Measurements from ENCODE around the gene DAGLA.

The DAGLA gene

GRCh38 chr11:61713906-61714305 lies 33.7 kb downstream of the DAGLA start:
- DNase-seq (ENCODE audit: insufficient read length, low spot score) (no peak), FAIRE-seq (no peak)
- TF ChIP-seq PAX5 (IDR thresholded peaks at IDR 0.05; ENCODE audit: insufficient read depth, low read length, severe bottlenecking): no peak
- TF ChIP-seq SPI1 (IDR thresholded peaks at IDR 0.05; ENCODE audit: low read depth, low read length): no peak
- TF ChIP-seq TAF1 (IDR thresholded peaks at IDR 0.05; ENCODE audit: low read depth, low read length): no peak
- no peak for TF ChIP-seq POLR2A (IDR thresholded peaks at IDR 0.05; ENCODE audit: low read depth, low read length)
- no peak for TF ChIP-seq POU2F2 (IDR thresholded peaks at IDR 0.05; ENCODE audit: low read depth, low read length)
- TF ChIP-seq POLR2AphosphoS5 (IDR thresholded peaks at IDR 0.05; ENCODE audit: low read depth, low read length): no peak

GRCh38 chr11:61714316-61714715 lies 34.1 kb downstream of the DAGLA start:
- TF ChIP-seq POLR2AphosphoS5 (IDR thresholded peaks at IDR 0.05; ENCODE audit: low read depth, low read length) (no peak), SPI1 (IDR thresholded peaks at IDR 0.05; ENCODE audit: low read depth, low read length) (no peak), POLR2A (IDR thresholded peaks at IDR 0.05; ENCODE audit: low read depth, low read length) (no peak), POU2F2 (IDR thresholded peaks at IDR 0.05; ENCODE audit: low read depth, low read length) (no peak), PAX5 (IDR thresholded peaks at IDR 0.05; ENCODE audit: insufficient read depth, low read length, severe bottlenecking) (no peak)
- no peak for FAIRE-seq
- DNase-seq (ENCODE audit: insufficient read length, low spot score): no peak

- no peak for TF ChIP-seq PAX5 (IDR thresholded peaks at IDR 0.05; ENCODE audit: insufficient read depth, low read length, severe bottlenecking)
- no peak for TF ChIP-seq SPI1 (IDR thresholded peaks at IDR 0.05; ENCODE audit: low read depth, low read length)
- no peak for TF ChIP-seq POLR2AphosphoS5 (IDR thresholded peaks at IDR 0.05; ENCODE audit: low read depth, low read length)
- no peak for TF ChIP-seq TAF1 (IDR thresholded peaks at IDR 0.05; ENCODE audit: low read depth, low read length)
- no peak for TF ChIP-seq POU2F2 (IDR thresholded peaks at IDR 0.05; ENCODE audit: low read depth, low read length)
- no peak for TF ChIP-seq POLR2A (IDR thresholded peaks at IDR 0.05; ENCODE audit: low read depth, low read length)
- DNase-seq (ENCODE audit: insufficient read length, low spot score) (no peak), FAIRE-seq (no peak)
Measured at GRCh38 chr11:61714916-61715315, 34.7 kb downstream of the DAGLA start.

- TF ChIP-seq SPI1 (IDR thresholded peaks at IDR 0.05; ENCODE audit: low read depth, low read length): no peak
- no peak for TF ChIP-seq POLR2A (IDR thresholded peaks at IDR 0.05; ENCODE audit: low read depth, low read length)
- no peak for TF ChIP-seq TAF1 (IDR thresholded peaks at IDR 0.05; ENCODE audit: low read depth, low read length)
- no peak for TF ChIP-seq POLR2AphosphoS5 (IDR thresholded peaks at IDR 0.05; ENCODE audit: low read depth, low read length)
- no peak for TF ChIP-seq PAX5 (IDR thresholded peaks at IDR 0.05; ENCODE audit: insufficient read depth, low read length, severe bottlenecking)
- no peak for TF ChIP-seq POU2F2 (IDR thresholded peaks at IDR 0.05; ENCODE audit: low read depth, low read length)
Measured at GRCh38 chr11:61715867-61716266, 35.7 kb downstream of the DAGLA start.

GRCh38 chr11:61716478-61717285 lies 36.5 kb downstream of the DAGLA start:
- DNase-seq (ENCODE audit: insufficient read length, low spot score) (no peak), FAIRE-seq (no peak)
- TF ChIP-seq SPI1 (IDR thresholded peaks at IDR 0.05; ENCODE audit: low read depth, low read length) (no peak), POLR2AphosphoS5 (IDR thresholded peaks at IDR 0.05; ENCODE audit: low read depth, low read length) (no peak), PAX5 (IDR thresholded peaks at IDR 0.05; ENCODE audit: insufficient read depth, low read length, severe bottlenecking) (no peak), TAF1 (IDR thresholded peaks at IDR 0.05; ENCODE audit: low read depth, low read length) (no peak), POU2F2 (IDR thresholded peaks at IDR 0.05; ENCODE audit: low read depth, low read length) (no peak), POLR2A (IDR thresholded peaks at IDR 0.05; ENCODE audit: low read depth, low read length) (no peak)

More at GRCh38 chr11:61715867-61716266, 35.7 kb downstream of the DAGLA start:
- FAIRE-seq (no peak), DNase-seq (ENCODE audit: insufficient read length, low spot score) (no peak)

- DNase-seq (ENCODE audit: insufficient read length, low spot score) (no peak), FAIRE-seq (no peak)
- TF ChIP-seq SPI1 (IDR thresholded peaks at IDR 0.05; ENCODE audit: low read depth, low read length) (no peak), TAF1 (IDR thresholded peaks at IDR 0.05; ENCODE audit: low read depth, low read length) (no peak), PAX5 (IDR thresholded peaks at IDR 0.05; ENCODE audit: insufficient read depth, low read length, severe bottlenecking) (no peak), POLR2A (IDR thresholded peaks at IDR 0.05; ENCODE audit: low read depth, low read length) (no peak), POLR2AphosphoS5 (IDR thresholded peaks at IDR 0.05; ENCODE audit: low read depth, low read length) (no peak), POU2F2 (IDR thresholded peaks at IDR 0.05; ENCODE audit: low read depth, low read length) (no peak)
Measured at GRCh38 chr11:61717286-61718033, 37.3 kb downstream of the DAGLA start.

GRCh38 chr11:61718046-61718531 lies 37.9 kb downstream of the DAGLA start:
- TF ChIP-seq TAF1 (IDR thresholded peaks at IDR 0.05; ENCODE audit: low read depth, low read length) (no peak), PAX5 (IDR thresholded peaks at IDR 0.05; ENCODE audit: insufficient read depth, low read length, severe bottlenecking) (no peak), POLR2AphosphoS5 (IDR thresholded peaks at IDR 0.05; ENCODE audit: low read depth, low read length) (no peak), SPI1 (IDR thresholded peaks at IDR 0.05; ENCODE audit: low read depth, low read length) (no peak), POU2F2 (IDR thresholded peaks at IDR 0.05; ENCODE audit: low read depth, low read length) (no peak), POLR2A (IDR thresholded peaks at IDR 0.05; ENCODE audit: low read depth, low read length) (no peak)
- no peak for DNase-seq (ENCODE audit: insufficient read length, low spot score)
- no peak for FAIRE-seq

- no peak for FAIRE-seq
- no peak for TF ChIP-seq POLR2AphosphoS5 (IDR thresholded peaks at IDR 0.05; ENCODE audit: low read depth, low read length)
- no peak for TF ChIP-seq POLR2A (IDR thresholded peaks at IDR 0.05; ENCODE audit: low read depth, low read length)
- no peak for TF ChIP-seq PAX5 (IDR thresholded peaks at IDR 0.05; ENCODE audit: insufficient read depth, low read length, severe bottlenecking)
- no peak for TF ChIP-seq POU2F2 (IDR thresholded peaks at IDR 0.05; ENCODE audit: low read depth, low read length)
- TF ChIP-seq SPI1 (IDR thresholded peaks at IDR 0.05; ENCODE audit: low read depth, low read length): no peak
- TF ChIP-seq TAF1 (IDR thresholded peaks at IDR 0.05; ENCODE audit: low read depth, low read length): no peak
- DNase-seq (ENCODE audit: insufficient read length, low spot score): no peak
Measured at GRCh38 chr11:61718621-61719302, 38.6 kb downstream of the DAGLA start.
